Spleen (tissue), 7 donors: ENCODE measurements around the gene RSBN1L.

Experiments
- CTCF ChIP-seq, 11 experiments: fragments of 200-600 bp in 7 of 11; fragments of 450-650 bp in 4 of 11; sonication (generic) in 4 of 11; IDR thresholded peaks in 8 of 11; conservative IDR thresholded peaks in 3 of 11; 1 replicate in 7 of 11; 2 replicates in 4 of 11; pipeline versions ENCODE4 v1.4.0 to v1.8.0; 2016 to 2021; ENCODE audit warnings: antibody characterized with exemption in 11 of 11, inconsistent platforms in 4 of 11, mild to moderate bottlenecking in 1 of 11
- POLR2A ChIP-seq, 3 donors: fragments of 450-650 bp; IDR thresholded peaks; one replicate each; pipeline ENCODE4 v1.5.1; 2017; ENCODE audit warnings: antibody characterized with exemption in 3 of 3, mild to moderate bottlenecking in 1 of 3
- donor health status: DM: no; HTN: no; CAD: no; lungs with moderate emphysema.
- donor health status: DM: no; HTN: no; CAD: no.
- donor health status: DM: no; HTN: no; CAD: no.

DNA sequence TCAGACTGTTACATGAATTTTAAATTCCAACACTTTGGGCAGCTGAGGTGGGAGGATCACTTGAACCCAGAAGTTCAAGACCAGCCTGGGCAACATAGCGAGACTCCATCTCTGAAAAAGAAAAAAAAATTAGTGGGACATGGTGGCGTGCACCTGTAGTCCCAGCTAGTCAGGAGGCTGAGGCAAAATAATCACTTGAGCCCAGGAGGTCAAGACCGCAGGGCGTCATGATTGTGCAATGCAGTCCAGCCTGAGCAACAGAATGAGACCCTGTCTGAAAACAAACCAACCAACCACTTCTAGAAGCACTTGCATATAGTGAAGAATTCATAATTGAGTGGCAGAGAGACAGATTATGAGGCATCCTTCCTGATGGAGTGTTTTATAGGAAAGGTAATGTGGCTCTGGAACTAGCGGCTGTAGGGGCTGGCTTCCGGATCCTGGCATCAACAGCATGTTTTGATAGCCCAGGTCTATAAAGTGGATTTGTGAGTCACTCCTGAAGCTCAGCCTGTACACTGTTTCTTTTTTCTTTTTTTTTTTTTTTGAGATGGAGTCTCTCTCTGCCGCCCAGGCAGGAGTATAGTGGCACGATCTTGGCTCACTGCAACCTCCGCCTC lies 40.3 kb upstream of the RSBN1L start:
- no peak for TF ChIP-seq POLR2A (IDR thresholded peaks at IDR 0.05)
- TF ChIP-seq CTCF (IDR thresholded peaks at IDR 0.05 in 8 of 11, conservative IDR thresholded peaks at IDR 0.05 in 3 of 11), result no peak
